GM12878 (cell line): Measurements from ENCODE around the gene ETV6. TPM values are rescaled to one million over a fixed set of nuclear protein-coding genes. Genes with fewer than 3 reads are reported as not detected.

Experiments
- ATAC-seq: fragments of 200-7000 bp; cut with Tn5 transposase; 3 replicates; pipeline ENCODE4 v1.9.1; 2020; ENCODE audit warnings: mild to moderate bottlenecking, moderate library complexity
- BruUV-seq: library from RNA; stranded (reverse); fragments of 400-500 nt; replicated peaks from 2 replicates; lab custom pipeline; 2021; lab: Mats Ljungman, UMichigan
- CTCF ChIA-PET: fragments of 300-600 bp; sonication (Branson Sonifier 250); formaldehyde crosslinking; extraction: SDS; loops from one replicate; lab custom pipeline; 2021; ENCODE audit warnings: inconsistent platforms; lab: Yijun Ruan, JAX
- POLR2A ChIA-PET: fragments of 350-600 bp; formaldehyde crosslinking; extraction: SDS; loops from one replicate; lab custom pipeline; 2021; ENCODE audit warnings: inconsistent platforms; lab: Charles Lee
- RAD21 ChIA-PET: fragments of 300-600 bp; sonication (Branson Sonifier 250); formaldehyde crosslinking; loops from one replicate; lab custom pipeline; 2023; ENCODE audit warnings: antibody characterized with exemption; ENCODE audit not compliant: unreplicated experiment; lab: Charles Lee
- SMC1A ChIA-PET: fragments of 300-600 bp; sonication (Branson Sonifier 250); formaldehyde crosslinking; loops from one replicate; lab custom pipeline; 2023; ENCODE audit not compliant: unreplicated experiment, uncharacterized antibody; lab: Charles Lee
- DNase-seq: peaks from one replicate; pipeline ENCODE4 v3.0.0-alpha.2; 2011; ENCODE audit warnings: low read depth, low spot score
- FAIRE-seq: peaks from 3 replicates; lab custom pipeline; 2011; peaks lifted over from hg19 to GRCh38; lab: Jason Lieb, UNC
- H2AFZ ChIP-seq: 2 replicates; pipeline ENCODE4 v1.6.0; 2011; ENCODE audit warnings: low read depth, low read length, control low read depth; ENCODE audit not compliant: control insufficient read depth
- H3K27ac ChIP-seq: 2 replicates; pipeline ENCODE4 v1.5.1; 2011; ENCODE audit warnings: control low read depth; ENCODE audit not compliant: control insufficient read depth, insufficient read depth
- H3K27me3 ChIP-seq, 2 experiments: replicated peaks in 1 of 2; 2 replicates each; pipeline versions ENCODE4 v1.6.0 to v1.6.1; 2011; ENCODE audit warnings: low read length in 1 of 2; ENCODE audit not compliant: control insufficient read depth in 2 of 2, insufficient read depth in 2 of 2
- H3K36me3 ChIP-seq, 2 experiments: 2 replicates each; pipeline ENCODE4 v1.5.1; 2011; ENCODE audit warnings: low read length in 1 of 2; ENCODE audit not compliant: control insufficient read depth in 2 of 2, insufficient read depth in 2 of 2
- H3K4me1 ChIP-seq: 2 replicates; pipeline ENCODE4 v1.6.1; 2011; ENCODE audit warnings: mild to moderate bottlenecking, low read length, moderate library complexity, mixed read lengths; ENCODE audit not compliant: control insufficient read depth, insufficient read depth
- H3K4me2 ChIP-seq: 2 replicates; pipeline ENCODE4 v1.6.0; 2011; ENCODE audit warnings: control low read depth; ENCODE audit not compliant: control insufficient read depth, insufficient read depth
- H3K4me3 ChIP-seq: fragments of 200-600 bp; sonication (generic); 2 replicates; pipeline ENCODE4 v1.5.1; 2016
- H3K79me2 ChIP-seq: 2 replicates; pipeline ENCODE4 v1.6.0; 2011; ENCODE audit warnings: low read length; ENCODE audit not compliant: control insufficient read depth, insufficient read depth
- H3K9ac ChIP-seq: 2 replicates; pipeline ENCODE4 v1.8.0; 2011; ENCODE audit warnings: low read length, control low read depth, mixed read lengths; ENCODE audit not compliant: control insufficient read depth, insufficient read depth
- H3K9me3 ChIP-seq: replicated peaks from 3 replicates; pipeline ENCODE4 v1.5.1; 2011; ENCODE audit warnings: mild to moderate bottlenecking, low read length; ENCODE audit not compliant: control insufficient read depth, insufficient read depth
- H4K20me1 ChIP-seq: 2 replicates; pipeline ENCODE4 v1.6.0; 2011; ENCODE audit not compliant: control insufficient read depth, insufficient read depth
- ETV6 ChIP-seq, 2 experiments: fragments of 450-650 bp in 1 of 2; IDR thresholded peaks in 1 of 2; conservative IDR thresholded peaks in 1 of 2; 2 replicates each; pipeline ENCODE4 v1.6.1; 2014; ENCODE audit warnings: antibody characterized with exemption in 1 of 2, borderline replicate concordance in 1 of 2, low read depth in 1 of 2, mild to moderate bottlenecking in 1 of 2, moderate library complexity in 1 of 2
- GABPA ChIP-seq: IDR thresholded peaks from 2 replicates; pipeline ENCODE4 v1.6.1; 2014; ENCODE audit warnings: antibody characterized with exemption, low read depth, mild to moderate bottlenecking, inconsistent platforms
- IKZF1 ChIP-seq: fragments of 450-650 bp; conservative IDR thresholded peaks from 2 replicates; pipeline ENCODE4 v1.6.1; 2017; ENCODE audit warnings: antibody characterized with exemption, mild to moderate bottlenecking
- IKZF2 ChIP-seq, 2 experiments: fragments of 450-650 bp; IDR thresholded peaks; 2 replicates each; pipeline ENCODE4 v1.6.1; 2017; ENCODE audit warnings: mild to moderate bottlenecking in 2 of 2, moderate library complexity in 2 of 2
- JUNB ChIP-seq: IDR thresholded peaks from 2 replicates; pipeline ENCODE4 v1.6.1; 2016; ENCODE audit warnings: antibody characterized with exemption, mild to moderate bottlenecking
- NFIC ChIP-seq: IDR thresholded peaks from 2 replicates; pipeline ENCODE4 v1.6.1; 2012; ENCODE audit warnings: low read depth, mild to moderate bottlenecking, inconsistent platforms, low read length, moderate library complexity
- NR2F1 ChIP-seq: fragments of 450-650 bp; conservative IDR thresholded peaks from 2 replicates; pipeline ENCODE4 v1.6.1; 2017; ENCODE audit warnings: mild to moderate bottlenecking
- PML ChIP-seq: IDR thresholded peaks from 2 replicates; pipeline ENCODE4 v1.6.1; 2012; ENCODE audit warnings: low read length, inconsistent platforms
- RUNX3 ChIP-seq: IDR thresholded peaks from 2 replicates; pipeline ENCODE4 v1.6.1; 2012; ENCODE audit warnings: low read length, inconsistent platforms
- SMAD1 ChIP-seq: fragments of 450-650 bp; IDR thresholded peaks from 2 replicates; pipeline ENCODE4 v1.6.1; 2018; ENCODE audit warnings: mild to moderate bottlenecking, low read depth; ENCODE audit not compliant: partially characterized antibody
- TCF3 ChIP-seq: IDR thresholded peaks from 2 replicates; pipeline ENCODE4 v1.6.1; 2012; ENCODE audit warnings: low read depth, mild to moderate bottlenecking, low read length, borderline replicate concordance; ENCODE audit not compliant: insufficient read depth
- WGBS: methylation state at CpG from one replicate; pipeline ENCODE4 v1.1.6; 2016; ENCODE audit warnings: low lambda C conversion rate; ENCODE audit not compliant: insufficient replicate concordance, insufficient coverage; ENCODE audit errors: missing lambda C conversion rate; 5-methylcytosine and 5-hydroxymethylcytosine counted together
- in situ Hi-C: fragments of 300-500 bp; cut with MboI; formaldehyde crosslinking; loops from 9 replicates; pipeline ENCODE4 v1.14.3; 2018; ENCODE audit warnings: mixed read lengths
- intact Hi-C: fragments of 100-400 bp; cut with micrococcal nuclease; formaldehyde crosslinking; loops from one replicate; pipeline ENCODE4 v1.14.2; 2022; ENCODE audit not compliant: unreplicated experiment
- polyA plus RNA-seq, 11 experiments: library from polyadenylated mRNA; depleted of rRNA in 4 of 11; unstranded in 6 of 11; stranded (reverse) in 5 of 11; fragments of >200 nt; fragmentation: Nextera tagmentation in 4 of 11; fragmentation: Illumina TruSeq in 1 of 11; extraction: Ambion mirVana in 4 of 11; extraction: Trizol in 1 of 11; gene quantifications; 1 replicate in 1 of 11; 2 replicates in 10 of 11; pipeline versions ENCODE4 v1.2.1 to v1.2.3, GENCODE V29; 2011 to 2016; ENCODE audit warnings: inconsistent platforms in 2 of 11, missing spikeins in 2 of 11, low read depth in 1 of 11
- total RNA-seq, 4 experiments: library from RNA; depleted of rRNA in 3 of 4; stranded (reverse); fragments of >200 nt in 3 of 4; fragmentation: Illumina TruSeq in 1 of 4; extraction: Trizol in 1 of 4; gene quantifications; 2 replicates each; pipeline versions ENCODE4 v1.2.1 to v1.2.3, GENCODE V29; 2013 to 2021
- TF ChIP-seq, protein P1 (sequence below): fragments of 450-650 bp; IDR thresholded peaks from 2 replicates; pipeline ENCODE4 v1.6.1; 2016; ENCODE audit warnings: mild to moderate bottlenecking
- TF ChIP-seq, protein P2 (sequence below): IDR thresholded peaks from 2 replicates; pipeline ENCODE4 v1.6.1; 2011; ENCODE audit warnings: mild to moderate bottlenecking, low read depth, low read length, moderate library complexity; ENCODE audit not compliant: insufficient replicate concordance
- TF ChIP-seq, protein P3 (sequence below): fragments of 450-650 bp; IDR thresholded peaks from 2 replicates; pipeline ENCODE4 v1.6.1; 2017; ENCODE audit warnings: low read depth, mild to moderate bottlenecking, moderate library complexity

ETV6 gene
- total and polyA plus RNA-seq, 10 of the 15 experiments (the other 5 are each of a cell fraction or from before 2014, with no cell fraction given), result 6.6 to 74.8 (median 24.6) TPM

DNA sequence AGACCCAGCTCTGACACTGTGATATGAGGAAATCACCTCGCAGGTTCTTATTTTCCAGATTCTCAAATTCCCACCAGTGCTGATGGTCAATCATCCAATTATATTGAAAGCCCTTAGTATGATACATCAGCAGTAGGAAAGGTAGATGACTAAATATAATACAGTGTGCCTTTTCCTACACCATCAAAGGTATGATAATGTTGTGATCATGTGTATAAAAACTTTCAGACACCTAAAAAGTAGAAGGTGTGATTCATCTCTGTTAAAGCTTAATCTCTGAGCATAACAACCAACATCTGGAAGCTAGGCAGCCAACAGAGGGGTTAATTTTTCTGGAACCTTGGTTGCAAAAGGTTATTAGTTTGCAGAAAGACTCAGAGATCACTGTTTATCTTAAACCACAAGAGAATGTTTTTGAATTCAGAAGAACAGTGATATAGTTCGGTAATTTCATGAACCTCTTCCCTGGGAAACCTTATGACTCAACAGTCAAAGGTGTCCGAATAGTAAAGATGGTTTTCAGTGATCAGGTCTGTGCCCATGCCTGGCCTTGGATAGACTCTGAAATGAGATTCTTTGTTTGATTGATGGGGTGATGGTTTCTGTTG lies 122.5 kb downstream of the ETV6 start:
- no peaks in the 10 kb centered on the region; the same call in 1 of the 3 replicates for H3K9me3 ChIP-seq
- CTCF ChIA-PET, result interaction anchor here (0.8 to 3.9 kb wide), 4 partner anchors 9 to 265 kb away, joined by 3 to 14 read pairs (median 4); no protein-coding TSS in a partner anchor
- no peak overlapping the region for H3K9ac ChIP-seq
- WGBS, result 27% methylated on average over 3 of the region's 3 CpGs
- peak overlapping the region; percentile 30; the same call in 1 of the 2 replicates for H3K4me2 ChIP-seq
- RAD21 ChIA-PET, result interaction anchor here (0.9 to 3.2 kb wide), 13 partner anchors 8 to 237 kb away, joined by 3 to 14 read pairs (median 5); no protein-coding TSS in a partner anchor
- TF ChIP-seq IKZF1 (no peak; the same call in 1 of the 2 replicates), SMAD1 (no peak), GABPA (no peak), TCF3 (no peak), JUNB (0 out of 2 replicates have a peak, but pooled peaks have one; percentile 32), IKZF2 (IDR thresholded peaks at IDR 0.05) (no peak; a peak in 1 of 4 replicates), ETV6 (conservative IDR thresholded peaks at IDR 0.05 in 1 of 2, IDR thresholded peaks at IDR 0.05 in 1 of 2; ENCODE audit: borderline replicate concordance in 1 of 2, low read depth in 1 of 2) (0 out of 4 replicates have a peak, but pooled peaks of 1 of the 2 experiments have one; percentile 10), NFIC (0 out of 2 replicates have a peak, but pooled peaks have one; percentile 27), PML (peak; percentile 40; the same call in 1 of the 2 replicates), NR2F1 (0 out of 2 replicates have a peak, but pooled peaks have one; percentile 40), RUNX3 (peak; percentile 69)
- TF ChIP-seq, protein P1, sequence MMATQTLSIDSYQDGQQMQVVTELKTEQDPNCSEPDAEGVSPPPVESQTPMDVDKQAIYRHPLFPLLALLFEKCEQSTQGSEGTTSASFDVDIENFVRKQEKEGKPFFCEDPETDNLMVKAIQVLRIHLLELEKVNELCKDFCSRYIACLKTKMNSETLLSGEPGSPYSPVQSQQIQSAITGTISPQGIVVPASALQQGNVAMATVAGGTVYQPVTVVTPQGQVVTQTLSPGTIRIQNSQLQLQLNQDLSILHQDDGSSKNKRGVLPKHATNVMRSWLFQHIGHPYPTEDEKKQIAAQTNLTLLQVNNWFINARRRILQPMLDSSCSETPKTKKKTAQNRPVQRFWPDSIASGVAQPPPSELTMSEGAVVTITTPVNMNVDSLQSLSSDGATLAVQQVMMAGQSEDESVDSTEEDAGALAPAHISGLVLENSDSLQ, result peak; percentile 68
- TF ChIP-seq, protein P2, sequence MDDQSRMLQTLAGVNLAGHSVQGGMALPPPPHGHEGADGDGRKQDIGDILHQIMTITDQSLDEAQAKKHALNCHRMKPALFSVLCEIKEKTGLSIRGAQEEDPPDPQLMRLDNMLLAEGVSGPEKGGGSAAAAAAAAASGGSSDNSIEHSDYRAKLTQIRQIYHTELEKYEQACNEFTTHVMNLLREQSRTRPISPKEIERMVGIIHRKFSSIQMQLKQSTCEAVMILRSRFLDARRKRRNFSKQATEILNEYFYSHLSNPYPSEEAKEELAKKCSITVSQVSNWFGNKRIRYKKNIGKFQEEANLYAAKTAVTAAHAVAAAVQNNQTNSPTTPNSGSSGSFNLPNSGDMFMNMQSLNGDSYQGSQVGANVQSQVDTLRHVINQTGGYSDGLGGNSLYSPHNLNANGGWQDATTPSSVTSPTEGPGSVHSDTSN, result no peak
- TF ChIP-seq, protein P3, sequence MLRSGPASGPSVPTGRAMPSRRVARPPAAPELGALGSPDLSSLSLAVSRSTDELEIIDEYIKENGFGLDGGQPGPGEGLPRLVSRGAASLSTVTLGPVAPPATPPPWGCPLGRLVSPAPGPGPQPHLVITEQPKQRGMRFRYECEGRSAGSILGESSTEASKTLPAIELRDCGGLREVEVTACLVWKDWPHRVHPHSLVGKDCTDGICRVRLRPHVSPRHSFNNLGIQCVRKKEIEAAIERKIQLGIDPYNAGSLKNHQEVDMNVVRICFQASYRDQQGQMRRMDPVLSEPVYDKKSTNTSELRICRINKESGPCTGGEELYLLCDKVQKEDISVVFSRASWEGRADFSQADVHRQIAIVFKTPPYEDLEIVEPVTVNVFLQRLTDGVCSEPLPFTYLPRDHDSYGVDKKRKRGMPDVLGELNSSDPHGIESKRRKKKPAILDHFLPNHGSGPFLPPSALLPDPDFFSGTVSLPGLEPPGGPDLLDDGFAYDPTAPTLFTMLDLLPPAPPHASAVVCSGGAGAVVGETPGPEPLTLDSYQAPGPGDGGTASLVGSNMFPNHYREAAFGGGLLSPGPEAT, result 0 out of 2 replicates have a peak, but pooled peaks have one; percentile 15
- ATAC-seq, result peak; percentile 66
- no TSS peak for BruUV-seq
- no peak for DNase-seq
- H3K4me1 ChIP-seq, result peaks cover 78% of the 10 kb centered on the region
- peaks cover 87% of the 10 kb centered on the region for H3K79me2 ChIP-seq
- no peaks in the 10 kb centered on the region for H3K27me3 ChIP-seq
- in situ Hi-C loops, result no loop called here
- SMC1A ChIA-PET, result interaction anchor here (1.0 to 39.9 kb wide), 9 partner anchors 5 to 238 kb away, joined by 3 to 1116 read pairs (median 4); no protein-coding TSS in a partner anchor
- peaks cover 16 to 19% of the 10 kb centered on the region in 2 experiments for H3K36me3 ChIP-seq
- POLR2A ChIA-PET, result interaction anchor here (0.6 to 2.4 kb wide), 8 partner anchors 9 to 583 kb away, joined by 3 to 6 read pairs (median 4); no protein-coding TSS in a partner anchor
- no peak overlapping the region for H2AFZ ChIP-seq
- H3K27ac ChIP-seq, result peak overlapping the region; percentile 72
- H3K4me3 ChIP-seq, result no peak overlapping the region
- intact Hi-C loops, result no loop called here
- FAIRE-seq, result no peak
- no peaks in the 10 kb centered on the region for H4K20me1 ChIP-seq
